Aorta (tissue), 5 donors: ENCODE measurements around the gene HPN. TPM values are rescaled to one million over a fixed set of nuclear protein-coding genes. Genes with fewer than 3 reads are reported as not detected.
A peak's percentile ranks its signal among the peaks of the same experiment; 100 is the strongest.

Source experiments
- ATAC-seq: fragments of 200-7000 bp; cut with Tn5 transposase; one replicate; pipeline ENCODE4 v1.9.1; 2022; ENCODE audit warnings: moderate library complexity; ENCODE audit not compliant: low FRiP score
- DNase-seq, 2 donors: peaks; one replicate each; pipeline ENCODE4 v3.0.0-alpha.2; 2020
- H3K27ac ChIP-seq, 2 donors: one replicate each; pipeline ENCODE4 v1.5.1; 2013; ENCODE audit warnings: low read length in 2 of 2, mild to moderate bottlenecking in 2 of 2, moderate library complexity in 2 of 2, control low read depth in 1 of 2, inconsistent platforms in 1 of 2, low read depth in 1 of 2
- H3K27me3 ChIP-seq, 2 donors: one replicate each; pipeline ENCODE4 v1.6.1; 2013; ENCODE audit warnings: control low read depth in 1 of 2, low read length in 1 of 2, mild to moderate bottlenecking in 1 of 2, moderate library complexity in 1 of 2; ENCODE audit not compliant: insufficient read depth in 2 of 2, control insufficient read depth in 1 of 2
- H3K36me3 ChIP-seq, 2 donors: one replicate each; pipeline ENCODE4 v1.6.1; 2013; ENCODE audit warnings: control low read depth in 1 of 2, low read length in 1 of 2, mild to moderate bottlenecking in 1 of 2; ENCODE audit not compliant: insufficient read depth in 2 of 2, control insufficient read depth in 1 of 2
- H3K4me1 ChIP-seq, 2 donors: one replicate each; pipeline ENCODE4 v1.6.1; 2013; ENCODE audit warnings: low read length in 2 of 2, control low read depth in 1 of 2, mild to moderate bottlenecking in 1 of 2, moderate library complexity in 1 of 2; ENCODE audit not compliant: insufficient read depth in 2 of 2, control insufficient read depth in 1 of 2
- H3K4me3 ChIP-seq, 2 donors: one replicate each; pipeline ENCODE4 v1.5.1; 2013; ENCODE audit warnings: low read length in 2 of 2, control low read depth in 1 of 2, mild to moderate bottlenecking in 1 of 2
- H3K9me3 ChIP-seq: one replicate; pipeline ENCODE4 v1.6.1; 2013; ENCODE audit warnings: mild to moderate bottlenecking, low read length; ENCODE audit not compliant: control insufficient read depth
- WGBS, 2 donors: extraction: QIAGEN DNeasy Blood & Tissue Kit; methylation state at CpG; one replicate each; pipeline ENCODE4 v1.1.7; 2013; 5-methylcytosine and 5-hydroxymethylcytosine counted together
- intact Hi-C, 2 donors: fragments of 100-400 bp; cut with DNase I; formaldehyde crosslinking; loops; one replicate each; pipeline versions ENCODE4 v1.14.2 to v1.15.0; 2022
- polyA plus RNA-seq, 2 donors: library from polyadenylated mRNA; stranded (reverse); fragments of 200-250 nt; gene quantifications; one replicate each; pipeline ENCODE4 v1.2.3, GENCODE V29; 2013
- total RNA-seq, 2 donors: library from RNA; stranded (reverse); fragmentation: NEBNext Ultra II Directional; extraction: Animal tissue kit (Norgen Biotek cat#: 25700); gene quantifications; one replicate each; pipeline ENCODE4 v1.2.1, GENCODE V29; 2021
- donor health status: healthy with polysubstance abuse.
- donor health status: Bipolar disorder and iron deficiency.
- donor health status: DM: no; HTN: no; CAD: no.
- donor health status: DM: no; HTN: no; CAD: no.
- donor health status: DM: yes; HTN: yes; CAD: no.

The HPN gene
- total and polyA plus RNA-seq, 4 donors: 0.71 to 2.7 TPM; not detected in 2

DNA sequence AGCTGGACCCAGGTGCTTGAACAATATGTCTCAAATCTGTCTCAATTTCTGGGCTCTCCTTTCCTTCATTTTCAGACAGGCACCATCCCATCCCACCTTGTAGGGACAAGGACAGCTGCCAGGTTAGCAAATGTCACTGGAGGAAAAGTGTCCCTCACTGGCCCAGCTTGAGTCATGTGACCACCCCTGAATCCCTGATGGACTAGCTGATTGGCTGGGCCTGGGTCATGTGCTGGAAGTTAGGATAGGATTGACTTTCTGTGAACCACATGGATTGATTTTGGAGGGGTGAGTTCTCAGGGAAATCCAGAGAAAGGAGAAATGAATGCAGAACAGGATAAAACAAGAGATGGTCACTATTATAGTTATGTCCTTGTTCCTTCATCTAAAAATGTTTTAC is 45.9 kb downstream of the HPN start:
- Histone ChIP-seq H3K27me3 (no peaks in the 10 kb centered on the region), H3K4me1 (no peaks in the 10 kb centered on the region), H3K9me3 (no peaks in the 10 kb centered on the region), H3K4me3 (no peak overlapping the region), H3K36me3 (no peaks in the 10 kb centered on the region), H3K27ac (no peak overlapping the region)
- no peak for DNase-seq
- intact Hi-C loops: no loop called here
- ATAC-seq: no peak

- DNase-seq: no peak
- intact Hi-C loops: no loop called here
- no peaks in the 10 kb centered on the region for H3K36me3 ChIP-seq
- no peak overlapping the region for H3K4me3 ChIP-seq
- no peaks in the 10 kb centered on the region for H3K4me1 ChIP-seq
- no peak overlapping the region for H3K27ac ChIP-seq
- 69 to 75% methylated on average over 8 of the region's 8 CpGs for WGBS, 2 donors
- H3K27me3 ChIP-seq: no peaks in the 10 kb centered on the region
- H3K9me3 ChIP-seq: no peaks in the 10 kb centered on the region
- no peak for ATAC-seq
Observed at GRCh38 chr19:35088131-35088913, 46.8 kb downstream of the HPN start.

DNA sequence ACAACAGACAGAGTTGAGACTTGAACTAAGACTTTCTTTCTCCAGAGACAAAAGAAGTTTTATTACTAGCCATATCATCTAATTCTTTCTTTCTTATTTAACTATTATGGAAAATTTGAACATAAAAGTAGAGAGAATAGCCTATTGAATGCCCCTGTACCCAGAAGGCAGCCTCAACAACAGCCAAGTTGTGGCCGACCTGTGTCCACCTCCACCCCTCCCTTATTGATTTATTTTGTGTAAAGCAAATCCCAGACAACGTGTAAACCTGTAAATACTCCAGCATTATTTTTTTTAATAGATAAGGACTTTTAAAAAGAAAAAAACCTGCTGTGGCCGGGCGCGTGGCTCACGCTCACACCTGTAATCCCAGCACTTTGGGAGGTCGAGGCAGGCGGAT is 48.0 kb downstream of the HPN start:
- H3K4me3 ChIP-seq: no peak overlapping the region
- WGBS, 2 donors: 81 to 84% methylated on average over 8 of the region's 8 CpGs
- H3K27me3 ChIP-seq: no peaks in the 10 kb centered on the region
- no peaks in the 10 kb centered on the region for H3K36me3 ChIP-seq
- no peak for DNase-seq
- intact Hi-C loops: no loop called here
- no peak for ATAC-seq
- H3K9me3 ChIP-seq: no peaks in the 10 kb centered on the region
- no peaks in the 10 kb centered on the region for H3K4me1 ChIP-seq
- no peak overlapping the region for H3K27ac ChIP-seq

DNA sequence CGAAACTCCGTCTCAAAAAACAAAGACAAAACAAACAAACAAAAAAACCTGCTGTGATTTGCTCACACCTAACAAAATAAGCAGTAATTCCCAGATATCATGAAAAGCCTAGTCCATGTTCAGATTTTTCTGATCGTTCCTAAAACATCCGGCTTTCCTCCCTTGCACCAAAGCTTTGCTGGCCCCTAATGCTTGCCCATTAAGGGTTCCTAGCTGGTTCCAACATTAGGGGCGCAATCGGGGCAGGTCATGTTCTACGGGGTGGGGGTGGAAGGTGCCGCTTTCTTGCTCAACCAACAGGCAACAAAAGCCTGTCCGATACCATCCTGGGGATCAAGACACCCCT is 48.6 kb downstream of the HPN start:
- ATAC-seq: no peak
- WGBS, 2 donors: 21 to 29% methylated on average over 9 of the region's 9 CpGs
- Histone ChIP-seq H3K27me3 (no peaks in the 10 kb centered on the region), H3K4me3 (no peak overlapping the region), H3K4me1 (no peaks in the 10 kb centered on the region), H3K9me3 (no peaks in the 10 kb centered on the region), H3K27ac (no peak overlapping the region), H3K36me3 (no peaks in the 10 kb centered on the region)
- intact Hi-C loops: loop anchor here (5.0 kb wide), 1 partner anchor 118 kb away; no protein-coding TSS in a partner anchor
- DNase-seq: no peak

DNA sequence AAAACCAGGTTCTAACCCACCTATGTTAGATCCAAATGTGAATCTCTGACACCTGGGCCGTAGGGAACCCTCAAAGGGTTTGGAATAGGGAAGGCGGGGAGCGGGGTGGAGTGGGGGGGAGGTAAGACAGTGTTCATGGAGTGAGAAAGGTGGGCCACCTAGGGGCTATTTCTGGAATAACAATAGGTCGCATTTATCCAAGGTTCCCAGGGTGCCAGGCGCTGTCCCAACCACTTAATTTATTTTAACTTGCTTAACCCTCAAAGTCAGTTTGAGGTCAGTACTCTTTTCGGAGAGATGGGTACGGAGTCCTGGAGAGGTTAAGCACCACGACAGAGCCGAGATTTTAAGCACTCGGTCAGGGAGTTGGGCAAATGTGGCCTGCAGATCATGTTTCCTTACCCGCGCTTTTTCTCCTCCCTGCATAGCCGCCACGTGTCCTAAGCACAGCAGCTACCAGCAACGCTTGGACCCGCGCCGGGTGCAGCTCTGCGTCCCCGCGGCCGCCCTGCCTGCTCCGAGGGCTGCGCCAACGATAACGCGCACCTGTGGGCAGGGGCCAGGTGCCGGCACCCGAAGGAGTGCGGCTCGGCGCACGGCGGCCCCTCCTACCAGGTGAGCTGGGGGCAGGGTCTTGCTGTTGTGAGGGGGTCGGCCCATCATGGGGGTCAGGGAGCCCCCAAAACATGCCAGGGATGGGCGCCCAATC is 49.1 kb downstream of the HPN start:
- no peaks in the 10 kb centered on the region for H3K27me3 ChIP-seq
- 2 to 5% methylated on average over 36 of the region's 36 CpGs for WGBS, 2 donors
- H3K4me3 ChIP-seq: no peak overlapping the region
- ATAC-seq: peak; percentile 65
- DNase-seq: no peak
- intact Hi-C loops: loop anchor here (5.0 kb wide), 1 partner anchor 118 kb away; no protein-coding TSS in a partner anchor
- H3K36me3 ChIP-seq: no peaks in the 10 kb centered on the region
- H3K4me1 ChIP-seq: no peaks in the 10 kb centered on the region
- no peak overlapping the region for H3K27ac ChIP-seq
- H3K9me3 ChIP-seq: no peaks in the 10 kb centered on the region

DNA sequence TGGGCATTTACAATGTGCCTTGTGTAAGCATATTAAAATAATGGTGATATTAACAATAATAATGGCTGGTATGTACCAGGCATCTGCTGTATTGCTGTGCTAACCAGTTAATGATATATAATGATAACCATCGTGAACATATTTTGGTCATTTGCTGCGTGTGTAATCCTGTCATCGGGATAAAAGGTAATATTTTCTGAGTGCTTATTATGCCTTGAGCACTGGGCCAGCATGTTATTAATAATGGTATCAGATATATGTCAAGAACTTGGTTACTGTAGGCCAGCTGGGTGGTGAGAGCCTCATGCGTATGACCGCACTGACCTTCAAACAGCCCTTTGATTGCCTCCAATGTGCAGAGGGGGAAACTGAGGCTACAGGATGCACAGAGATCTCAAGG is 51.9 kb downstream of the HPN start:
- Histone ChIP-seq H3K27ac (no peak overlapping the region), H3K27me3 (no peaks in the 10 kb centered on the region), H3K36me3 (no peaks in the 10 kb centered on the region), H3K9me3 (no peaks in the 10 kb centered on the region), H3K4me3 (no peak overlapping the region), H3K4me1 (no peaks in the 10 kb centered on the region)
- intact Hi-C loops: loop anchor here (5.0 kb wide), 1 partner anchor 121 kb away; no protein-coding TSS in a partner anchor
- WGBS, 2 donors: 92% methylated on average over 5 of the region's 5 CpGs
- ATAC-seq (no peak), DNase-seq (no peak)

DNA sequence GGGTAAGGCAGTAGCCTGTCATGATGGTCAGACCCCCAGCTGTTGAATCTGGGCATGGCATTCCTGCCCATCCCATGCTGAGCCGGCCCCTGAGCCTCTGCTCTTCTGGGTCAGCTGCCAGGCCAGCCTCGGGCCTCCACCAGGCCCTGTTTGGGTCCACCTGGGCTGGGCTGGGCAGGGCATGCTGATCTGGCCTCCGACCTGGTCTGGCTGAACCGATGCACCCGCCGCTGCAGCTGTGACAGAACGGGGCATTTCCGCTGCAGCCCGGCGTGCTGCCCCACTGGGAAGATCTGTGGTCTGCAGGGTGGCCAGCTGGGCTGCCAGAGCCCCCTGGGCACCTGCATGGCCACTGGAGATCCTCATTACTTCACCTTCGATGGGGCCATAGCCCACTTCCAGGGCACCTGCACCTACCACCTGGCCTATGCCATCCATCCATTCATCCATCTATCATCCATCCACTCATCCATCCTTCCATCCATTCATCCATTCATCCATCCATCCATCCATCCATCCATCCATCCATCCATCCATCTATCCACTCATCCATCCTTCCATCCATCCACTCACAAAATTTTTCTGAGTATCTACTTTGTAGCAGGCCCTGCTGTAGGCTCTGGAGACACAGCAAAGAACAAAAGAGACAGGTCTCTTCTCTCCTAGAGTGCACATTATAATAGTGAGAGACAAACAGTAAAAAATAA is 52.6 kb downstream of the HPN start:
- DNase-seq (no peak), ATAC-seq (no peak)
- intact Hi-C loops: loop anchor here (5.0 kb wide), 1 partner anchor 122 kb away; no protein-coding TSS in a partner anchor
- Histone ChIP-seq H3K27ac (no peak overlapping the region), H3K9me3 (no peaks in the 10 kb centered on the region), H3K27me3 (no peaks in the 10 kb centered on the region), H3K4me3 (no peak overlapping the region), H3K36me3 (no peaks in the 10 kb centered on the region), H3K4me1 (no peaks in the 10 kb centered on the region)
- WGBS, 2 donors: 86 to 87% methylated on average over 11 of the region's 11 CpGs

- DNase-seq: no peak
- Histone ChIP-seq H3K4me1 (no peaks in the 10 kb centered on the region), H3K27me3 (no peaks in the 10 kb centered on the region), H3K36me3 (no peaks in the 10 kb centered on the region), H3K4me3 (no peak overlapping the region), H3K9me3 (no peaks in the 10 kb centered on the region), H3K27ac (no peak overlapping the region)
- no peak for ATAC-seq
- intact Hi-C loops: loop anchor here (5.0 kb wide), 1 partner anchor 122 kb away; no protein-coding TSS in a partner anchor
- 87 to 91% methylated on average over 4 of the region's 4 CpGs for WGBS, 2 donors
Observed at GRCh38 chr19:35094656-35095055, 53.1 kb downstream of the HPN start.
